ENCODE measurements around the gene PLEKHA7.

PLEKHA7 gene

GRCh38 chr11:16874275-16874975 lies 139.8 kb downstream of the PLEKHA7 start:
- no peak for DNase-seq

GRCh38 chr11:16873289-16873688 lies 140.9 kb downstream of the PLEKHA7 start:
- DNase-seq: no peak

- no peak for DNase-seq
These were observed 142.8 kb downstream of the PLEKHA7 start for GRCh38 chr11:16871368-16871767.

- no peak for DNase-seq
These were observed 147.1 kb downstream of the PLEKHA7 start for GRCh38 chr11:16867097-16867496.

GRCh38 chr11:16864428-16864827 lies 149.8 kb downstream of the PLEKHA7 start:
- DNase-seq: peak; percentile 20 to 33

- no peak for DNase-seq
These were observed 150.8 kb downstream of the PLEKHA7 start for GRCh38 chr11:16863389-16863788.

GRCh38 chr11:16862726-16863125 lies 151.5 kb downstream of the PLEKHA7 start:
- DNase-seq: no peak

GRCh38 chr11:16861862-16862261 lies 152.4 kb downstream of the PLEKHA7 start:
- no peak for DNase-seq

- DNase-seq: no peak
These were observed 153.6 kb downstream of the PLEKHA7 start for GRCh38 chr11:16860617-16861016.

- no peak for DNase-seq
These were observed 154.6 kb downstream of the PLEKHA7 start for GRCh38 chr11:16859651-16860050.

- DNase-seq: no peak
These were observed 157.0 kb downstream of the PLEKHA7 start for GRCh38 chr11:16857186-16857585.

- no peak for DNase-seq
These were observed 158.2 kb downstream of the PLEKHA7 start for GRCh38 chr11:16856022-16856471.

- DNase-seq: no peak
These were observed 159.2 kb downstream of the PLEKHA7 start for GRCh38 chr11:16854979-16855378.

- no peak for DNase-seq
These were observed 160.4 kb downstream of the PLEKHA7 start for GRCh38 chr11:16853859-16854258.

- no peak for DNase-seq
These were observed 160.9 kb downstream of the PLEKHA7 start for GRCh38 chr11:16853266-16853665.

GRCh38 chr11:16846305-16846704 lies 167.9 kb downstream of the PLEKHA7 start:
- no peak for DNase-seq

GRCh38 chr11:16844268-16844771 lies 169.9 kb downstream of the PLEKHA7 start:
- DNase-seq: no peak

GRCh38 chr11:16843294-16843693 lies 170.9 kb downstream of the PLEKHA7 start:
- DNase-seq: no peak

- no peak for DNase-seq
These were observed 172.2 kb downstream of the PLEKHA7 start for GRCh38 chr11:16841984-16842383.

- no peak for DNase-seq
These were observed 172.7 kb downstream of the PLEKHA7 start for GRCh38 chr11:16841481-16841880.

GRCh38 chr11:16840951-16841350 lies 173.3 kb downstream of the PLEKHA7 start:
- DNase-seq: no peak

- no peak for DNase-seq
These were observed 174.4 kb downstream of the PLEKHA7 start for GRCh38 chr11:16839821-16840220.

- no peak for DNase-seq
These were observed 179.8 kb downstream of the PLEKHA7 start for GRCh38 chr11:16834384-16834783.

GRCh38 chr11:16833026-16833425 lies 181.2 kb downstream of the PLEKHA7 start:
- DNase-seq: no peak

- no peak for DNase-seq
These were observed 182.0 kb downstream of the PLEKHA7 start for GRCh38 chr11:16832193-16832539.
